Colon (tissue), 2 donors: Measurements from ENCODE around the gene DCST2.

Experiments used
- FAIRE-seq: peaks from 2 replicates; lab custom pipeline; 2012; peaks lifted over from hg19 to GRCh38; lab: Jason Lieb, UNC
- donor health status: control.
- donor health status: control.

DCST2 gene

DNA sequence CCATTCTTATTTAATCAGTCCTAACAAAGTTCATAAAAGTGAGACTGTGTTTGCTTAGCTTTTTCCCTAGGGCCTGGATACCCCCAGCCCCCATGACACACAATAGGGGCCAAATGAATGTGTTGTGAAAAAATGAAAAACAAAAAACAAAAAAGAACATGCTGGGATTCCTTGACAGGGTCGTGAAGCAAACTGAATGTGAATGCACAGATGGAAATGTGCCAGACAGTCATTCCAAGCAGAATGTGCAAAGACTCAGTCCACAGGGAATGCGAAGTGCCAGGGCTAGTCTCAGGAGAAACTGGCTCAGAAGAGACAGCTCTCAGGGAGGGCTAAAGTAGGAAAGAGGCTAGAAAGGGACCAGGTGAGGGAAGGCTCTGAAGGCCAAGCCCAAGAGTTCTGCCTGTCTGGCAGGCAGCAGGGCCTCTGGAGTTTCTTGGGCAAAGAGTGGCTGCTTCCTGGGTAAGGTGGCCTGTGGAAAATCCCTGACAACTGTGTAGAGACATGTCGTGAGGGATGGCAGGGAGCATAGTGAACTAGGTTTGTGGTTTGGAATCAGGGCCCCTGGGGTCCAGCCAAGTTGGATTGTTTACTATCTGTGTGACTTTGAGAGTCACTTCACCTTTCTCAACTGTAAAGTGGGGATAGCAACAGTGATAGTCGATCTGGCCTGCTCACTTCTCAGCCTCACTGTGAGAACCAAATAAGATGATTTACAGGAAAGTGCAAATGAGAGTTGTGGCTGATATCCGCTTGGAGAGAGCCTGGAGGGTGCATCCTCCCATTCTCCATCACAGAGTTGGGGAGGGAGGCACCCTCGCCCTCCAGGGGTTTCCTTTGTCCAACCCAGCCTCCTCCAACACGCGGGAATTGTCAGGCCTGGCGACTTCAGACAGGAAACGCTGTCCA, 16.3 kb upstream of the DCST2 start:
- FAIRE-seq = no peak

- FAIRE-seq = no peak
These were observed 15.1 kb upstream of the DCST2 start for GRCh38 chr1:155048449-155049334.

DNA sequence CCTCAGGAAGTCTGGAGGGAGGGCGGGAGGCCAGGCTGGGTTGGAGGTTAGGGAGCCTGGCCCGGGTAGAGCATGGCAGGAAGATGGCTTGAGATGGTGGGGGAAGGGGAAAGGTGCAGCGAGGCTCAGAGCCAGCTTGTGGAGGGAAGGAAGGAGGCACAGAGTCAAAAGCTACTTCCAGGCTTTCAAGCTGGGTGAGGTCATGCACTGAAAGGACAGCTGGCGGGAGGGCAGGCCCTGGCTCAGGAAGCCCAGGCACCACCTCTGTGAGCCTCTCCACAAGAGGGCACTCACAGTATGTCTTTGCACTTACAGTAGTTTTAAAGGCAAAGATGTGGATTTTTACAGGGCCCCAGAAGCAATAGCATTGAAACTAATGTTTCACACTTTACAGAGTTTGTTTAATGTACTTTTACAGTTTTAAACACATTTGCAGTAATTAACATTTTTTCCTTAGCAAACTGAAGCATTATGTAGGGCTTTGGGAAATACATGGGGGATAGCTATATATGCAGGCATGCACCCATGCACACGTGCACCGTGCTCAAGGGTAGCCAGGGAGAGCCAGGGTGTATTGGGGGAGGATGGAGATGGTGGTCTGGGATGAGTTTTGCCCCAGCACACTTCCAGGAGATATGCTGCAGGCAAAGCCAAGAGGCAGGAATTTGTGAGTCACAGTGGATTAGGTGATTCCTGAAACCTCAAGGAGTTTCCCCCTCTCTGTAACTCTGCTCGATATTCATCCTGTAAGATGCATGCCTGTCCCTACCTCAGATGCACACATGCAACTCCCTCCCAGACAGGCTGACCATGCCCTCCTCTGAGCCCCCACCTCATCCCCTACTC, 11.5 kb upstream of the DCST2 start:
- no peak for FAIRE-seq

DNA sequence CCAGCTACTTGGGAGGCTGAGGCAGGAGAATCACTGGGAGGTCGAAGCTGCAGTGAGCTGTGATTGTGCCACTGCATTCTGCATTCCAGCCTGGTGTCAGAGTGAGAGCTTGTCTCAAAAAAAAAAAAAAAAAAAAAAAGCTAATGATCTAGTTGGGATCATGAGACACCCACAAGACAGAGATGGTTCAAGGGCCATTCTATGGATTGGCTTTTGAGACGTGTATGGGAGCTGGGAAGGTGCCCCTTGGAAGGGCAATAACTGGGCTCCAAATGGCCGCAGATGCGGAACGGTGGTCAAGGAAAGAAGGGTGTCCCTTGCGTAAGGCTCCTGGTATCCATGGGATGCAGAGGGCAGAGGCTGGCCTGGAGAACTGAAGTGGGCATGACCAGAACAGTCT, 10.8 kb upstream of the DCST2 start:
- no peak for FAIRE-seq

- no peak for FAIRE-seq
These were observed 10.2 kb upstream of the DCST2 start for GRCh38 chr1:155043793-155044192.

DNA sequence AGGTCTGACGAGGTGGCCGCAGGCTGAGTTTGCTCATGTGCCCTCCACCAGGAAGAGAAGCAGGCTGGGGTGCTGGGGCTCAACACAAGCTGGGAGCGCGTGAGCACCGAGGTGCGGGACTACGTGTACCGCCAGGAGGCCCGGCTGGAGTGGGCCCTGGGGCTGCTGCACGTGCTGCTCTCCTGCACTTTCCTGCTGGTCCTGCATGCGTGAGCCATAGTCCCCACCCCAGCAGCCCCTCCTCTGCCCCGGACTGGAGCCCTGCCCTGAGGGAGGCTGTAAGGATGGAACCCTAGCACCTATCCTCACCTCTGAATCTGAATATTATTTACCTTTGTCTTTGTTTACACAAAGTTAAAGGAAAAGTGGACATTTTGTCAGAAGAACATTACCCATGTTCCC, 9.7 kb upstream of the DCST2 start:
- no peak for FAIRE-seq

GRCh38 chr1:155042789-155043188, 9.2 kb upstream of the DCST2 start:
- FAIRE-seq = no peak

- FAIRE-seq = no peak
These were observed 6.9 kb upstream of the DCST2 start for GRCh38 chr1:155040358-155041093.

DNA sequence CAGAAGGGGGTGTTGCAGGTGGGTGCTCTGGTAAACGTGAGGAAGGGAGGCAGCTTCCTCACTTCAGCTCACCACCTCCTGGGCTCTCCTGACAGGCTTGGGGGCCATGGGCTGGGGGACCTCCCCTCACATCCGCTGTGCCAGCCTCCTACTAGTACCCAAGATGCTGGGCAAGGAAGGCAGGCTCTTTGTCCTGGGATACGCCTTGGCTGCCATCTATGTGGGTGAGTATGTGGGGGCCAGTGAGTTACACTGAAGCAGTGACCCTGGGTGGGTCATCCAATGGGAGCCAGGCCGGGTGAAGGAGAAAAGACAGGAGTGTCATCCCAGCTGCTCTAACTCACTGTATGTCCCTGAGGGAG, 5.7 kb upstream of the DCST2 start:
- no peak for FAIRE-seq

DNA sequence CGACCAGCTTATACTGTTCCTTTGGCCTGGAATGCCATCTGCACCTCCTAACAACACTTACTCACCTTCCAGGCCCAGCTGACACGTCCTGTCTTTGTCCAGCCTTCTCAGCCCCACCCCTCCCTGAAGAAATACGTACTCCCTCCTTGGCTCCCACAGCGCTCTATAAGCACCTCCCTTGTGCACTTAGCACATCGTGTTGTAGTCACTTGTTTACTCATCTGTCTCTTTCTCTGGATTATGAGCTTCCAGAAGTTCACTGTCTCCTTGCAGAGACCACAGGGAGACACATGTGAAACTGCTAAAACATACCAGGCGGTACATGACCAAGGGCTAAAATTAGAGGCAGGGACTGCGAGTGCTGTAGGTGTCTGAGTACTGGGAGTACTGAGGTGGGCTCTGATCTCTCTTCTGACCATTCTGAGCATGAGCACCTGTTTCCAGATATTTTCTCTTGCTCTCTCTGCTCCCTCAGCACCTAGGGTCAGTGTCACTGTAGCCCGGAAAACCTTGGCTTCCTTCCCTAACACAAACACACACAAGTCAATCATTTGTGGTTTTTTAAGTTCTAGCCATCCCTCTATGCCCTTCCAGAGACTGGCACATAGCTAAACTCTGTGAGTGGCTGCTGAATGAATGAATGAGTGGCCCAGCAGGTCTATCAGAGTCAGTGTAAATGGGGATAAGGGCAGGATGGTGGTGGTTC, 5.2 kb upstream of the DCST2 start:
- FAIRE-seq = no peak

DNA sequence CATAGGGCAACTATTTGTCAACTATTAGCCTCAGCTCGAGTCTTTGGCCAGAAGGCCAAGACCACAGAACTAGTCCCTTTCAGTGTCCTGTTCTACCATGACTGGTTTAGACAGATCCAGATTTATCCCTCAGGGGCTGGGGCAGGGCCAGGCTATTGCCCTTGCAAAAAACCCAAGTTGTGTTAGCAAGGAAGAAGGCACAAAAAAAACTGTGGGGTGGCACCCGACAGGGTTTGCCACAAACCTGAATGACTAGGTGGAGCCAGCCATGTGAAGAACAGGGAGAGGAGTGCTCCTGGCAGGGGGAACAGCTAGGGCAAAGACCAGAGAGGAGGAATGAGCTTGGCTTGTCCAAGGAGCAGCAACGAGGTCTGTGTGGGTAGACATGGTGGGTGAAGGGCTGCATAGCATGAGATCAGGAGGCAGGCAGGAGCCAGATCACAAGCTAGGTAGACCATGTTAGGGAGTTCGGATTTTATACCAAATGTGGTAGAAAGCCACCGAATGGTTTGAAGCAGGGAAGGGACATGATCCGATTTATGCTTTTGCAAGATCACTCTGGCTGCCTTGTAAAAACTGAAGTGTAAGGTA, 4.4 kb upstream of the DCST2 start:
- no peak for FAIRE-seq

- FAIRE-seq = no peak
These were observed 3.5 kb upstream of the DCST2 start for GRCh38 chr1:155037043-155037442.

DNA sequence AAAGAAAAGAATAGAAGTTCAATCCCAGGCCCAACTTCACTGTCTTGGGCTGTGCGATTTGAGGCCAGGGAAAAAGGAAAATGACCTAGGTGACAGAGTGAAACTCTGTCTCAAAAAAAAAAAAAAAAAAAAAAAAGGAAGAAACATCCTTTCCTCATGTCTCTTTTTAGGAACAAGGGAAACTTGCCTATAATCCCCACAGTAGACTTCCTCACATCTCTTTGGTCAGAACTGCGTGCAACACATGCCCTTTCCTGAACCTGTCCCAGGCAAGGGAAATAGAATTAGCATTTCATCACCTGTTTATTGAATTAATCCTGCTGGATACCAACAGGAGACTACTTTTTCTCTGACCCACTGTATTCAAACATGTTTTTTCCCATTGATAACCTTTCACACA, 2.4 kb upstream of the DCST2 start:
- no peak for FAIRE-seq

GRCh38 chr1:155034318-155035208, 982 bp upstream of the DCST2 start:
- FAIRE-seq = no peak

DNA sequence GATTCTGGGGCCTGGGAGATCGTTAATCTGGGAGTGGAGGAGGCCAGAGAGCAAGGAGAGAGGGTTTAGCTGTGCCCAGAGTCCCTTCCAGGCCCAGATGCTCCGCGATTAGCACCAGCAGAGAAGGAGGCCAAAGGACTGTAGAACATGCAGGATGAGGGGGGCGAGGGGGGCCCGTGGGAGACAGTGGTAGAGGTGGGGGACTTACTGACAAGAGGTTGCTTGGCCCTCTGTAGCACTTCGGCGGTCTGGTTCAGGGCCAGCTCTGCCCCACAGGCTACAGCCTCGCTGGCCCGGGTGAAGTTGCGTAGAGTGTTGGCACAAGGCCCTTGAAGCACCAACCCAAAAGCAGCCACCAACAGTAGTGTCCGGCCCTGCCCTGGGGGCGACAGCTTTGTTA, 695 bp downstream of the DCST2 start:
- no peak for FAIRE-seq

- no peak for FAIRE-seq
These were observed 2.7 kb downstream of the DCST2 start for GRCh38 chr1:155030899-155031298.

DNA sequence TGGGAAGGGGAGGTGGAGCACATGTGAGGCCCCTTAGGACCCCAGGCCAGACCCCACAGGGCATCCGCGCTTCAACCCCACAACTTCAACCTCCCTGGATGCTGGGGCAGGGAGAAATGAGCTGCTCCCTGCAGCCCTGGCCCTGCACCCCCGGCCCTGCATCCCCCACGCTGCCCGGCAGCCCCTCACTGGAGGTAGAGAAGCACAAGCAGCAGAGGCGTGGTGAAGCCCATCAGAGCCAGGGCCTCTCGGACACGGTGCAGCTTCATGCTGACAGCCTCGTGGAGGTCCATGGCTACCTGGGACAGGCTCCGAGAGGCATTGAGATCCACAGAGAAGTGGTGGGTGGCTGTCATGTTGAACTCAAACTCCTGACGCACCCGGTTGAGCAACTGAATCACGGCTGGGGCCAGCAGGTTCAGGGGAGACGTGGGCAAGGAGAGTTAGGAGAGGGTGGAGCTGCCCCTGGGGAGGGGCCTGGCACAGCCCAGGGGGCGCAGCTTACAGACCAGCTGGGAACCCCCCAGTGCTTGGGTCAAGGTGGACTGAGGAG, 3.3 kb downstream of the DCST2 start:
- FAIRE-seq = no peak

- FAIRE-seq = no peak
These were observed 3.9 kb downstream of the DCST2 start for GRCh38 chr1:155029513-155030242.

GRCh38 chr1:155026588-155026987, 7.0 kb downstream of the DCST2 start:
- FAIRE-seq = no peak
